ENCODE measurements around the gene HIP1R.
"Not testable (repeated sequence)": the region's sequence is repeated elsewhere in the genome, so short reads cannot be mapped to it uniquely, and the experiment has no call there.

HIP1R gene

GRCh38 chr12:122834921-122835749 is at the start of gene HIP1R:
Gene HIP1R (plus strand): TSS chr12:122835457. CDS start chr12:122835551, 94 bp downstream.
- peak; percentile 37 for DNase-seq

- no peak for DNase-seq
Measured at GRCh38 chr12:122785503-122785902, 49.8 kb upstream of the HIP1R start.

GRCh38 chr12:122788387-122788786 is 46.9 kb upstream of the HIP1R start:
- no peak for DNase-seq

GRCh38 chr12:122789637-122790036 is 45.6 kb upstream of the HIP1R start:
- DNase-seq, result no peak

- no peak for DNase-seq
Measured at GRCh38 chr12:122790393-122791075, 44.7 kb upstream of the HIP1R start.

GRCh38 chr12:122793685-122794106 is 41.6 kb upstream of the HIP1R start:
- DNase-seq, result peak; percentile 58

- DNase-seq, result no peak
Measured at GRCh38 chr12:122795807-122796206, 39.5 kb upstream of the HIP1R start.

- DNase-seq, result no peak
Measured at GRCh38 chr12:122799641-122800243, 35.5 kb upstream of the HIP1R start.

GRCh38 chr12:122803937-122804336 is 31.3 kb upstream of the HIP1R start:
- no peak for DNase-seq

GRCh38 chr12:122804957-122805356 is 30.3 kb upstream of the HIP1R start:
- not testable (repeated sequence) for DNase-seq

GRCh38 chr12:122807651-122808050 is 27.6 kb upstream of the HIP1R start:
- no peak for DNase-seq

- DNase-seq, result no peak
Measured at GRCh38 chr12:122811777-122812176, 23.5 kb upstream of the HIP1R start.

- DNase-seq, result no peak
Measured at GRCh38 chr12:122813310-122813713, 21.9 kb upstream of the HIP1R start.

GRCh38 chr12:122819209-122819785 is 16.0 kb upstream of the HIP1R start:
- DNase-seq, result no peak

- no peak for DNase-seq
Measured at GRCh38 chr12:122820138-122820537, 15.1 kb upstream of the HIP1R start.

GRCh38 chr12:122820838-122821271 is 14.4 kb upstream of the HIP1R start:
- DNase-seq, result no peak

- DNase-seq, result no peak
Measured at GRCh38 chr12:122823429-122823828, 11.8 kb upstream of the HIP1R start.

- DNase-seq, result no peak
Measured at GRCh38 chr12:122825773-122826724, 9.2 kb upstream of the HIP1R start.

- DNase-seq, result no peak
Measured at GRCh38 chr12:122827258-122827657, 8.0 kb upstream of the HIP1R start.

GRCh38 chr12:122830517-122831214 is 4.6 kb upstream of the HIP1R start:
- DNase-seq, result no peak

GRCh38 chr12:122834104-122834920 is 945 bp upstream of the HIP1R start:
- no peak for DNase-seq

Measured in activated CD4-positive, alpha-beta T cell treated with anti-CD3 and anti-CD28 coated beads, Interleukin-2, amount 50 U/mL, for 16 hours (primary cell).